HG02610 (cell line): ENCODE data around the gene SH3TC1.

Source experiments
- ATAC-seq: cut with Tn5 transposase; IDR thresholded peaks from one replicate; pipeline ENCODE4 v1.9.1; 2021; ENCODE audit warnings: mild to moderate bottlenecking, moderate library complexity; ENCODE audit not compliant: unreplicated experiment

Gene SH3TC1

DNA sequence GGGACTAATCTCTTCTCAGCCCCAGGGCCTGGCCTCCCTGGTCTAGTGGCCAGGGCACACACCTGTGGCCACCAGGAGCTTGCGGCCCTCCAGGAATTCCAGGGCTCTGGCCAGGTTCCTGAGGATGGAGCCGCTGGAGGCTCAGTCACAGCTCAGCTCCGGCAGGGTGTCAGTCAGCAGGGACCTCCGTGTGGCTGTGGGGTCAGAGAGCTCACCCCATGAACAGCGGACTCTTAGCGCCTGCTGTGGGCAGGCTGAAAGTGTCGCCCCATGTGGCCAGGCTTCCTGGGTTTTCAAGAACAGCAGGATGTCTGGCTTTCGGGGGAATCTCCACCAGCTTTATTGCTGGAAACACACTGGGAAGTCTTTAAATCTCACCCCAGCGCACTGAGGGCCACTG, 19.3 kb upstream of the SH3TC1 start:
- ATAC-seq = no peak

DNA sequence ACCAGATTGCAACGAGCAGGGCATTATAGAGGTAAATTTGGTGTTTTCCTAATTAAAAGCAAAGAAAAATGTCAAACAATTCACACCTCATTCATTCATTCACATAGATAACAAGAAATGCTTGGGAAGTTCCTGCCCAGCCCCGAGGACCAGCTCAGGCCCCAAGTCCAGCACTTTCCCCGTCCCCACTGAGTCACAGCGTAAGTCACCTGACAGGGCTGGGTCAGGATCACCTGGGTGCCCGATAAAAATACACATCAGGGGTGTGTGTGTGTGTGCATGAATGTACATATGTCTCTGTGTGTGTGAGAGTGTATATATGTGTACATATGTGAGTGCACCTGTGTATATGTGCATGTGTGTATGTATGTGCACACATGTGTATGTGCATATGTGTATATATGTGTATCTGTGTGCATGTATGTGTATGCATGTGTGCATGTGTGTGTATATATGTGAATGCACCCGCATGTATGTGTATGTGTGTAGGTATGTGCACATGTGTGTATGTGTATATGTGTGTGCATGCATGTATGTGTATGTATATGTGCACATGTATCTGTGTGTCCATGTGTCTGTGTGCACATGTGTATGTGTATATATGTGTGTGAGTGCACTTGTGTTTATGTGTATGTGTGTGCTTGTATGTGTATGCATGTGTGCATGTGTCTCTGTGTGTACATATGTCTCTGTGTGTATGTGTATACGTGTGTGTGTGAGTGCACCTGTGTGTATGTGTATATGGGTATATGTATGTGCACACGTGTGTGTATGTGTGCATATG, 18.6 kb upstream of the SH3TC1 start:
- ATAC-seq = no peak

DNA sequence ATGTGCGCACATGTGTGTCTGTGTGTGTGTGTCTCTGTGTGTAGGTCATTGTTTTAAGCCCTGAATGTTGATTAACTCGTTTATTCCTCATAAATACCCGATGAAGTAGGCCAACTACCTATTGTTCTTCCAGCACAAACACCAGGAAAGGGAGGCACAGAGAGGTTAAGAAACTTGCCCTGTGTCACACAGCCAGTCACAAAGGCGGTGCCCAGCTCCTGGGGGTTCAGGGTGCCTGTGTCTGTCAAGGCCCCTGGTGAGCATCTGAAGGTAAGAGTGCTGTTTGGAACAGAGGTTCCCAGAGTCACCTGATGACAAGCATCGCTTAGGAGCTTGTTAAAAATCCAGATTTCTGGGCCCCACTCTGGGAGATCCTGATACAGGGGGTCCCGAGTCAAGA, 18.0 kb upstream of the SH3TC1 start:
- no peak for ATAC-seq

GRCh38 chr4:8181844-8182243, 17.2 kb upstream of the SH3TC1 start:
- ATAC-seq = no peak

DNA sequence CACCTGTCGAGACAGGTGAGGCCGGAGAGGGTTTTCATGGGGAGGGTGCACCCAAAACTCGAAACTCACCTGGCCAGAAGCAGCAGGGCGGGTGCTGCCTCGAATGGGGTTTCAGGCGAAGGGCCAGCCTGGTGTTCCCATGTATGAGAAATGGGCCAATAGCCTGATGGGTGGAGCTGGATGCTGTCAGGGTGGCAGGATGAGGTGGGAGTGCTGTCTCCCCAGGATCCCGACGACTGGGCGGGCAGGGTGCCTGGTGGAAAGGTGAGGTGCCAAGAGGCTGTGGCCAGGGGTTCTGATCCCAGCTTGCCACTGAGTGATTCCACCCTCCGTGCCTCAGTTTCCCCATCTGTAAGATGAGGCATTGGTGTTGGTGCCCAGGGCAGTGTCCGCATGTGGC, 16.8 kb upstream of the SH3TC1 start:
- ATAC-seq = no peak

GRCh38 chr4:8182858-8183725, 16.0 kb upstream of the SH3TC1 start:
- no peak for ATAC-seq

DNA sequence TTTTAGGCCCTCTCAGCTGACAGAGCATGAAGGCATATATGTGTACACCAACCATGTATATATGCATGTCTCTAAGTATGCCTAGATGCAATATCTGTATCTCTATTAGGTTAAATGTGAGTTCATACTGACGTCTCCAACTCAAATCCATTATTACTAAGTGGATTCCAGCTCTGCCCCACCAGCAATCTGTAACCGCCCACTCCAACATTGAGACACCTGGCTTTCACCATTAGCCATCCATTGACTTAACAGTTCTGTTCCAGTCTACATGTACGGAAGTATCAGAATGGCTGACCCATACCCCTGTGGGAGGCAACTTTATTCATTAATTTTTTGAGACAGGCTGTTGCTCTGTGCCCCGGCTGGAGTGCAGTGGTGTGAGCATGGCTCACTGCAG, 15.0 kb upstream of the SH3TC1 start:
- ATAC-seq = no peak

GRCh38 chr4:8185295-8185694, 13.8 kb upstream of the SH3TC1 start:
- ATAC-seq = no peak

GRCh38 chr4:8185930-8186329, 13.2 kb upstream of the SH3TC1 start:
- ATAC-seq = no peak

- no peak for ATAC-seq
These were observed 11.0 kb upstream of the SH3TC1 start for GRCh38 chr4:8188085-8188484.

DNA sequence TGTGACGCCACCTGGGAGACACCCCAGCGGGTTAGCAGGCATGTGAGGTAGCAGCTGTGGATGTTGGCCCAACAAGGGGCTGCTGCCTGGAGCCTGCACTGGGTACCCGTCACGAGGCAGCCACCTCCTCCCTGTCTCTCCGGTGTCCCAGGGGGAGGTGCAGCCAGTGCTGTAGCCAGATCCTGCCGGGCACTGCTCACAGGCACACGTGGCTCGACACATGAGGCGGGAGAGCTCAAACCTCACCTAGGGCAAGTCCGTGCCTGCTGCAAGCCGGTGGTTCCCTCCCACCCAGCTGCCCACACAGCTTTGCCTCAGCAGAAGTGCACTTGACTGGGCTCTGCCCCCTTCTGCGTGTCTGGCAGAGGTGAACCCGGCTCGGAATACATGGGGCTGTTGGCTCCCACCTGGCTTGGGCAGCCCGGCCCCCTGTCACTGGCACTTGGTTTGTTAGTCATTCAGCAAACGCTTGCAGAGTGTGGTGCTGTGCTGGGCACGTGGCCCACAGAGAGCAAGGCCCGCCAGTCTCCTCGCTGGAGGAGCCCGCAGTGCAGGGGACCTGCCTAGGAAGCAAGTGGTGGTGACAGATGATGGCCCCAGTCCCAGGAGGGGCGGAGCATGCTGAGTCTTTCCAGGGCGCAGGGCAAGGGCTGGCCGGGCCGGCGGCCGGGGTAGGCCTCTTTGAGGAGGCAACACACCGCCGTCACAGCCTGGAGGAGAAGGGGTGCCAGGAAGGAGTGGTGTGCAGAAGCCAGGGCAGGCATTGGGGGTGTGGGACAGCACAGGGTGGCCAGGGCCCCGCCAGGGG, 10.1 kb upstream of the SH3TC1 start:
- ATAC-seq = no peak

- no peak for ATAC-seq
These were observed 9.3 kb upstream of the SH3TC1 start for GRCh38 chr4:8189551-8190466.

GRCh38 chr4:8191136-8191747, 7.8 kb upstream of the SH3TC1 start:
- ATAC-seq = peak; percentile 47

DNA sequence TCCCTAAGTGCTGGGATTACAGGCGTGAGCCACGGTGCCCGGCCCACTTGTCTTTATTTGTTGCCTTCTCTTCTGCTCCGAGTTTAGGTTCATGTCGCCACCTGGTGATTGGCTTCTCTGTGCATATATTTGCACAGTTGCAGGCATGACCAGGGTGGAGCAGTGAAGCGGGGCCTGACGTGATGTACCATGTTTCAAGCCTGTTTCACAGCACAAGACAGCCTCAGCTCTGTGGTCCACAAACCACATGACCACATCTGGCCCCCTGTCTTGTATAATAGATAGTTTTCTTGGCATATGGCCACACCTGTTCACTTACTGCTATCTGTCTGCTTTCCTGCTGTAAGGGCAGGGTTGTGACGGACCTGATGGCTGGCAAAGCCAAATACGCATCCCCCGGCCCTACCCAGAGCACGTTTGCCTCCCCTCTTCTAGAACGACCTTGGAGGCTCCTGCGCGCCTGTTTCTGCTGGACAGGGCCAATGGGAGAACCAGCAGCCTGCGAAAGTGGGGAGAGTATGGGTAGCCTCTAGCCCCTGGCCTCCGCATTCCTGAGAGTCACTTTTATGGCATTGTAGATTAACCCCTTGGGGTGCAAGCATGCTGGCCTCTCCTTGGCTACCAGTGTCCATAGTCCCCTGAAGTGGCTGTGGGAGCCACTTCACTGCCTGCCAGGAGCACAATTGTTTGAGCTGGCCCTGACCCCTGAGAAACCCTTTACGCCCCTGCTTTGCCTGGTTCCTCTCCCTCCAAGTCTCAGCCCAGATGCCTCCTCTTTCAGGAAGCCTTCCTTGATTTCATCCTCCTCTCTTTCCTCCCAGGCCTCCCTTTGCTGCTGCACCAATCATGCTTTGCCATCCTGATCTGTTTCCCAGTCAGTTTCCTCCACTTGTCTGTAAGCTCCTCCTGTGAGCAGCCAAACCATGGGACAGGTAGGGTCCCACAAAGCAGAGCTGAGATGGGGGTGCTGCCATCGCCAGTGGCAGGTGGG, 6.0 kb upstream of the SH3TC1 start:
- ATAC-seq = peak; percentile 86

DNA sequence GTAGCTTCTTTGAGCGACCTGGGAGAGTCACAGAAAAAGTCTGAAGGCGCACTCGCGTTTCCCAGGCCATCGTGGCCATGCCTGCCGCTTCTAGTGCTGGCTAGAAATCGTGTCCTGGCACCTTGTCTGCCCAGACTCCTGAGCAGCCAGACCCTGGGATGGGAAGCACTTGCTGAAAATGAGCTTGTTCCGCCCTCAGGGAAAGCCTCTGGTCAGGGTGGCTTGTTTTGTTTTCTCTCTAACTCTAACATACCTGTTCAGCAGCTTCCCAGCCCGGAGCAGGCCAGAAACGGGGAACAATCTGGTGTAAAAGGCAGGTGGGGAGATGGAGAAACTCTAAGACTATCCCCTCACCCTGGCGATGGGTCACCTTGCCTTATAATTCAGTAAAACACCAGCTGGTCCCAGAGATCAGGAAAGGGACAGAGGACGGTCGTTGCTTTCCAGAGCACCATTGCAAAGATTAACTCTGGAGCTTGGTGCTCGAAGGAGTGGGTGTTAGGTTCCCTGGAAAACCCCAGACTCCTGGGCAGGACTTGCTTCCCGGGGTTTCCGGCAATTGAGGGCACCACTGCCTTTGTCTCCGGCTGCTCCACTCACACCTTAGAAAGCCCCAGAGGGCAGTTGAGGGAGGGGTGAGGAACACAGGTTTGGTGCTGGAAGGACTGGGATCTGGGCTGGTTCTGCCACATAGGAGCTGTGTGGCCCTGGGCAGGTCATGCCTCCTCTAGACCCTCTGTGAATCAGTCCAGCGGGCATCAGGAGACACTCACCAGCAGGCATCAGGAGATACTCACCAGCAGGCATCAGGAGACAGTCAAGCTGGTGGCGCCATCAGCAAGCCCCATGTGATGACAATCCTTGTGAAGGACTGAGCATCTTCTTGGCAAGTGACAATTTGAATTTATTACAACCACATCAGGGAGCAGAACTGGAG, 4.5 kb upstream of the SH3TC1 start:
- ATAC-seq = no peak

DNA sequence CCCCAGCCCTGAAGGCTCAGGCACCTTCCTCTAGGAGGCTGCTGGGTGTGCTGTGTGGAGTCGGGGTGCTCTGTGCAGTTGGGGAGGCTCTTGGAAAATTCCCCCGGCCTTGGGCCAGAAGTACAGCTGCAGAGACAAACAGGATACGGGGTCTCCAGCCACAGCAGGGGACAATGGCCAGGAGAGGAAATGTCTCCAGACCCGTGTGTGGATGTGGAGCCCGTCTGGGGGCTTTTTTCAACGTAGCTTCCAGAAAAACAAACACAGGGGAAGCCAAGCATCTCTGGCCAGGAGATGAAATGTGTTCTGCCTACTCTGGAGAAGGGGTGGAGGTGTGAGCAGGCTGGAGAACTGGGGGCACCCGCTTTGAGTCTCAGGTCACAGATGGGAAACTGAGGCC, 3.7 kb upstream of the SH3TC1 start:
- no peak for ATAC-seq

- ATAC-seq = no peak
These were observed 3.1 kb upstream of the SH3TC1 start for GRCh38 chr4:8195841-8196458.
